Measurements from ENCODE around the gene BACE2.

DNA sequence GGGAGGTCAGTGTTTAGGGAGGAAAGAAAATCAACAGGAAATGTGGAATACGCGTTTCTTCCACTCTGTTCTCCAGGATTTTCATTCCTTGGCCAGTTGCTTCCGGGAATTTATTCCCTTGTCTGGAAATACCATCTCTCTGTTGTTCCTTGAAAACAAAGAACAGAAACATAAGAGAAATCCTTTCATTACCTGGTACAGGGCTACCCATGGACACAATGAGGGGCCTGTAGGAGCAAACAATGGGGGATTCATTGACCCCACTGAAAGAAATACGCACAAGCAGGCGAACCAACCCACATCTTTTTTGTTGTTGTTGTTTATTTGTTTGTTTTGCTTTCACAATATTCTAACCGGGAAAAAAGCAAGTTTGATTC, 20.0 kb upstream of the BACE2 start:
- TF ChIP-seq, protein P1, sequence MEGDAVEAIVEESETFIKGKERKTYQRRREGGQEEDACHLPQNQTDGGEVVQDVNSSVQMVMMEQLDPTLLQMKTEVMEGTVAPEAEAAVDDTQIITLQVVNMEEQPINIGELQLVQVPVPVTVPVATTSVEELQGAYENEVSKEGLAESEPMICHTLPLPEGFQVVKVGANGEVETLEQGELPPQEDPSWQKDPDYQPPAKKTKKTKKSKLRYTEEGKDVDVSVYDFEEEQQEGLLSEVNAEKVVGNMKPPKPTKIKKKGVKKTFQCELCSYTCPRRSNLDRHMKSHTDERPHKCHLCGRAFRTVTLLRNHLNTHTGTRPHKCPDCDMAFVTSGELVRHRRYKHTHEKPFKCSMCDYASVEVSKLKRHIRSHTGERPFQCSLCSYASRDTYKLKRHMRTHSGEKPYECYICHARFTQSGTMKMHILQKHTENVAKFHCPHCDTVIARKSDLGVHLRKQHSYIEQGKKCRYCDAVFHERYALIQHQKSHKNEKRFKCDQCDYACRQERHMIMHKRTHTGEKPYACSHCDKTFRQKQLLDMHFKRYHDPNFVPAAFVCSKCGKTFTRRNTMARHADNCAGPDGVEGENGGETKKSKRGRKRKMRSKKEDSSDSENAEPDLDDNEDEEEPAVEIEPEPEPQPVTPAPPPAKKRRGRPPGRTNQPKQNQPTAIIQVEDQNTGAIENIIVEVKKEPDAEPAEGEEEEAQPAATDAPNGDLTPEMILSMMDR (IDR thresholded peaks at IDR 0.05; ENCODE audit: borderline replicate concordance, extremely low read depth, low read length, poor library complexity, severe bottlenecking): no peak
- TF ChIP-seq EZH2 (IDR thresholded peaks at IDR 0.05; ENCODE audit: borderline replicate concordance, low read depth, low read length, severe bottlenecking): no peak
